Prostate gland (tissue), 2 donors: ENCODE data around the gene SERBP1.

Experiments used
- POLR2A ChIP-seq: fragments of 450-650 bp; IDR thresholded peaks from one replicate; pipeline ENCODE4 v1.6.1; 2016; ENCODE audit warnings: antibody characterized with exemption, mild to moderate bottlenecking
- TF ChIP-seq, protein P1 (sequence below), 4 experiments: fragments of 200-600 bp in 2 of 4; fragments of 450-650 bp in 2 of 4; sonication (generic) in 2 of 4; IDR thresholded peaks; 1 replicate in 3 of 4; 2 replicates in 1 of 4; pipeline ENCODE4 v1.5.1; 2016 to 2019; ENCODE audit warnings: antibody characterized with exemption in 4 of 4, mild to moderate bottlenecking in 2 of 4, moderate library complexity in 2 of 4

DNA sequence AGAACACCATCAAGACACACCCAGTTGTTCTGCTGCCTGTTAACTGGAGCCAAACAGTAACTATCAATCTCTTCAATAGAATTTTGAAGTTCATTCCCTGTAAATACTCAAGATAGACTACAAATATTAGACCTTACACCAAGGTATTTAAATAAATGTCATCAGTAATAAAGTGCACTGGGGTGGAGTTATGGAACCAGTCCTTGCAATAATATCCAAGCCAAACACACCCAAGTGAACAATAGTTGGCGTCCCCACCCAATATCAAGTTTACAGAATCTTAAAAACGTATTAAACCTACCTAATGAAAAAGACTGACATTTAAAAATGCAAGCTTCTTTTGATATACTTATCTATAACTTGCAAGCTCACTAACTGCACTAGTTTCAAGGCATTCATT lies 2.7 kb downstream of the SERBP1 start:
- TF ChIP-seq, protein P1, sequence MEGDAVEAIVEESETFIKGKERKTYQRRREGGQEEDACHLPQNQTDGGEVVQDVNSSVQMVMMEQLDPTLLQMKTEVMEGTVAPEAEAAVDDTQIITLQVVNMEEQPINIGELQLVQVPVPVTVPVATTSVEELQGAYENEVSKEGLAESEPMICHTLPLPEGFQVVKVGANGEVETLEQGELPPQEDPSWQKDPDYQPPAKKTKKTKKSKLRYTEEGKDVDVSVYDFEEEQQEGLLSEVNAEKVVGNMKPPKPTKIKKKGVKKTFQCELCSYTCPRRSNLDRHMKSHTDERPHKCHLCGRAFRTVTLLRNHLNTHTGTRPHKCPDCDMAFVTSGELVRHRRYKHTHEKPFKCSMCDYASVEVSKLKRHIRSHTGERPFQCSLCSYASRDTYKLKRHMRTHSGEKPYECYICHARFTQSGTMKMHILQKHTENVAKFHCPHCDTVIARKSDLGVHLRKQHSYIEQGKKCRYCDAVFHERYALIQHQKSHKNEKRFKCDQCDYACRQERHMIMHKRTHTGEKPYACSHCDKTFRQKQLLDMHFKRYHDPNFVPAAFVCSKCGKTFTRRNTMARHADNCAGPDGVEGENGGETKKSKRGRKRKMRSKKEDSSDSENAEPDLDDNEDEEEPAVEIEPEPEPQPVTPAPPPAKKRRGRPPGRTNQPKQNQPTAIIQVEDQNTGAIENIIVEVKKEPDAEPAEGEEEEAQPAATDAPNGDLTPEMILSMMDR (IDR thresholded peaks at IDR 0.05): no peak
- TF ChIP-seq POLR2A: no peak
